CD8-positive, alpha-beta memory T cell (primary cell): ENCODE measurements around the gene USP6. TPM values are rescaled to one million over a fixed set of nuclear protein-coding genes. Genes with fewer than 3 reads are reported as not detected.
A peak's percentile ranks its signal among the peaks of the same experiment; 100 is the strongest.
"Not testable (repeated sequence)": the region's sequence is repeated elsewhere in the genome, so short reads cannot be mapped to it uniquely, and the experiment has no call there.

Experiments used
- CTCF ChIA-PET: fragments of 350-600 bp; sonication (Branson Sonifier 250); formaldehyde crosslinking; loops from one replicate; lab custom pipeline; 2021; ENCODE audit warnings: antibody characterized with exemption; lab: Charles Lee
- POLR2A ChIA-PET: fragments of 350-600 bp; sonication (Branson Sonifier 250); formaldehyde crosslinking; loops from one replicate; lab custom pipeline; 2021; ENCODE audit warnings: antibody characterized with exemption; lab: Charles Lee
- DNase-seq, 5 donors: peaks; one replicate each; pipeline versions ENCODE4 v3.0.0 to v3.0.0-alpha.2; 2020 to 2022; ENCODE audit warnings: mixed read lengths in 1 of 5
- H3K27ac ChIP-seq: one replicate; pipeline ENCODE4 v1.7.0; 2013; ENCODE audit warnings: low read depth, mild to moderate bottlenecking, low read length, moderate library complexity
- H3K27me3 ChIP-seq: 2 replicates; pipeline ENCODE4 v1.7.0; 2013; ENCODE audit warnings: low read length, mild to moderate bottlenecking; ENCODE audit not compliant: insufficient read depth, poor library complexity, severe bottlenecking
- H3K36me3 ChIP-seq: 2 replicates; pipeline ENCODE4 v1.7.0; 2013; ENCODE audit warnings: mild to moderate bottlenecking, low read length, moderate library complexity; ENCODE audit not compliant: insufficient read depth
- H3K4me1 ChIP-seq: 2 replicates; pipeline ENCODE4 v1.7.0; 2013; ENCODE audit warnings: mild to moderate bottlenecking, low read length, moderate library complexity; ENCODE audit not compliant: insufficient read depth
- H3K4me3 ChIP-seq: 2 replicates; pipeline ENCODE4 v1.7.0; 2013; ENCODE audit warnings: mild to moderate bottlenecking, low read length
- H3K9me3 ChIP-seq: 2 replicates; pipeline ENCODE4 v1.7.0; 2013; ENCODE audit warnings: mild to moderate bottlenecking, low read length
- H3K27ac Mint-ChIP-seq, 8 donors: one replicate each; pipeline ENCODE4 v1.8.0; 2020 to 2021; ENCODE audit warnings: mixed read lengths in 8 of 8, mild to moderate bottlenecking in 6 of 8, inconsistent platforms in 3 of 8, moderate library complexity in 3 of 8
- H3K27me3 Mint-ChIP-seq, 2 donors: one replicate each; pipeline ENCODE4 v1.8.0; 2020 to 2021; ENCODE audit warnings: mixed read lengths in 2 of 2, mild to moderate bottlenecking in 1 of 2, moderate library complexity in 1 of 2
- H3K36me3 Mint-ChIP-seq, 3 donors: one replicate each; pipeline ENCODE4 v1.8.0; 2020 to 2021; ENCODE audit warnings: mixed read lengths in 3 of 3, inconsistent platforms in 1 of 3, mild to moderate bottlenecking in 1 of 3
- H3K4me1 Mint-ChIP-seq, 3 donors: one replicate each; pipeline ENCODE4 v1.8.0; 2020 to 2021; ENCODE audit warnings: mixed read lengths in 3 of 3, inconsistent platforms in 1 of 3, mild to moderate bottlenecking in 1 of 3
- H3K4me3 Mint-ChIP-seq, 7 donors: one replicate each; pipeline ENCODE4 v1.8.0; 2020 to 2021; ENCODE audit warnings: mixed read lengths in 7 of 7, mild to moderate bottlenecking in 6 of 7, moderate library complexity in 4 of 7, inconsistent platforms in 2 of 7
- H3K9me3 Mint-ChIP-seq, 5 donors: one replicate each; pipeline ENCODE4 v1.8.0; 2020 to 2022; ENCODE audit warnings: mixed read lengths in 5 of 5, mild to moderate bottlenecking in 3 of 5, moderate library complexity in 2 of 5, inconsistent platforms in 1 of 5
- polyA plus RNA-seq: library from polyadenylated mRNA; unstranded; fragments of 300-500 nt; fragmentation: Illumina TruSeq; gene quantifications from one replicate; pipeline ENCODE4 v1.2.3, GENCODE V29; 2021
- total RNA-seq, 2 experiments: library from RNA; stranded (reverse); gene quantifications; one replicate each; pipeline ENCODE4 v1.2.3, GENCODE V29; 2021

Gene USP6
- total and polyA plus RNA-seq, 3 experiments from 2014 or later: 0.05 to 0.09 TPM; not detected in 1

GRCh38 chr17:5142877-5143276 is 27.0 kb downstream of the USP6 start:
- H3K27ac ChIP-seq, POLR2A ChIA-PET, H3K4me1 Mint-ChIP-seq, CTCF ChIA-PET, H3K36me3 Mint-ChIP-seq, H3K36me3 ChIP-seq, H3K27ac Mint-ChIP-seq, H3K4me3 Mint-ChIP-seq, H3K4me3 ChIP-seq, H3K4me1 ChIP-seq, H3K9me3 Mint-ChIP-seq, H3K9me3 ChIP-seq, DNase-seq, H3K27me3 ChIP-seq: not testable (repeated sequence)
- peaks cover 8 to 17% of the 10 kb centered on the region in 2 donors for H3K27me3 Mint-ChIP-seq

- CTCF ChIA-PET, H3K27ac ChIP-seq, DNase-seq, H3K4me1 ChIP-seq, H3K27ac Mint-ChIP-seq, H3K36me3 Mint-ChIP-seq, H3K9me3 ChIP-seq, H3K4me3 ChIP-seq, H3K4me1 Mint-ChIP-seq, POLR2A ChIA-PET, H3K27me3 ChIP-seq, H3K36me3 ChIP-seq, H3K9me3 Mint-ChIP-seq, H3K4me3 Mint-ChIP-seq: not testable (repeated sequence)
- peaks cover 8 to 33% of the 10 kb centered on the region in 2 donors for H3K27me3 Mint-ChIP-seq
Observed at GRCh38 chr17:5146122-5146521, 30.3 kb downstream of the USP6 start.

GRCh38 chr17:5160702-5161101 is 44.9 kb downstream of the USP6 start:
- H3K9me3 Mint-ChIP-seq, H3K36me3 ChIP-seq, POLR2A ChIA-PET, H3K4me3 Mint-ChIP-seq, H3K4me3 ChIP-seq, H3K27ac Mint-ChIP-seq, CTCF ChIA-PET, DNase-seq, H3K27me3 ChIP-seq, H3K36me3 Mint-ChIP-seq, H3K4me1 Mint-ChIP-seq, H3K4me1 ChIP-seq, H3K9me3 ChIP-seq, H3K27ac ChIP-seq: not testable (repeated sequence)
- H3K27me3 Mint-ChIP-seq: peaks cover 5 to 43% of the 10 kb centered on the region in 2 donors

GRCh38 chr17:5161793-5162192 is 46.0 kb downstream of the USP6 start:
- H3K27me3 ChIP-seq, H3K9me3 Mint-ChIP-seq, H3K36me3 Mint-ChIP-seq, H3K4me1 ChIP-seq, POLR2A ChIA-PET, DNase-seq, H3K36me3 ChIP-seq, H3K4me3 ChIP-seq, H3K4me3 Mint-ChIP-seq, H3K27ac Mint-ChIP-seq, H3K27ac ChIP-seq, H3K9me3 ChIP-seq, H3K4me1 Mint-ChIP-seq: not testable (repeated sequence)
- peaks cover 5 to 42% of the 10 kb centered on the region in 2 donors for H3K27me3 Mint-ChIP-seq
- CTCF ChIA-PET: interaction anchor here (0.6 kb wide), 1 partner anchor 741 kb away, joined by 3 read pairs; no protein-coding TSS in a partner anchor

GRCh38 chr17:5164436-5164835 is 48.6 kb downstream of the USP6 start:
- ChIA-PET CTCF (no interaction called here), POLR2A (no interaction called here)
- no peaks in the 10 kb centered on the region for H3K4me1 ChIP-seq
- H3K9me3 ChIP-seq: no peaks in the 10 kb centered on the region
- H3K9me3 Mint-ChIP-seq: no peaks in the 10 kb centered on the region
- no peak for DNase-seq
- no peaks in the 10 kb centered on the region for H3K4me1 Mint-ChIP-seq
- H3K36me3 ChIP-seq: no peaks in the 10 kb centered on the region
- H3K4me3 Mint-ChIP-seq: no peak overlapping the region
- H3K27ac Mint-ChIP-seq: no peak overlapping the region
- H3K36me3 Mint-ChIP-seq: no peaks in the 10 kb centered on the region
- H3K27ac ChIP-seq: no peak overlapping the region
- H3K27me3 Mint-ChIP-seq: peaks cover 4 to 30% of the 10 kb centered on the region in 2 donors
- no peak overlapping the region for H3K4me3 ChIP-seq
- no peaks in the 10 kb centered on the region for H3K27me3 ChIP-seq

- H3K27me3 ChIP-seq, H3K9me3 ChIP-seq, CTCF ChIA-PET, H3K9me3 Mint-ChIP-seq, H3K4me1 ChIP-seq, H3K4me3 ChIP-seq, H3K27ac Mint-ChIP-seq, DNase-seq, H3K4me1 Mint-ChIP-seq, H3K27ac ChIP-seq, H3K4me3 Mint-ChIP-seq, H3K36me3 Mint-ChIP-seq, H3K36me3 ChIP-seq: not testable (repeated sequence)
- POLR2A ChIA-PET: interaction anchor here (0.6 kb wide), 1 partner anchor 100 kb away, joined by 3 read pairs; no protein-coding TSS in a partner anchor
- H3K27me3 Mint-ChIP-seq: peaks cover 4 to 30% of the 10 kb centered on the region in 2 donors
Observed at GRCh38 chr17:5165791-5166564, 50.1 kb downstream of the USP6 start.

GRCh38 chr17:5175027-5175426 is 59.2 kb downstream of the USP6 start:
- POLR2A ChIA-PET, DNase-seq, H3K27me3 Mint-ChIP-seq, CTCF ChIA-PET, H3K36me3 ChIP-seq, H3K4me1 ChIP-seq, H3K27ac ChIP-seq, H3K4me3 Mint-ChIP-seq, H3K4me3 ChIP-seq, H3K27me3 ChIP-seq, H3K4me1 Mint-ChIP-seq: not testable (repeated sequence)
- peaks cover 18% of the 10 kb centered on the region for H3K9me3 ChIP-seq
- Mint-ChIP-seq H3K27ac (peak overlapping the region in 1 of 8 donors; percentile 65), H3K36me3 (peaks cover 4 to 35% (median 24%) of the 10 kb centered on the region in 3 donors), H3K9me3 (peaks cover 10 to 66% (median 65%) of the 10 kb centered on the region in 5 donors)

GRCh38 chr17:5179003-5179402 is 63.2 kb downstream of the USP6 start:
- H3K36me3 Mint-ChIP-seq: peaks cover 6 to 60% (median 47%) of the 10 kb centered on the region in 3 donors
- POLR2A ChIA-PET: no interaction called here
- H3K9me3 Mint-ChIP-seq: peaks cover 37 to 88% (median 85%) of the 10 kb centered on the region in 5 donors
- Histone ChIP-seq H3K27ac (no peak overlapping the region), H3K9me3 (peaks cover 56% of the 10 kb centered on the region), H3K4me3 (no peak overlapping the region), H3K36me3 (no peaks in the 10 kb centered on the region), H3K27me3 (no peaks in the 10 kb centered on the region), H3K4me1 (no peaks in the 10 kb centered on the region)
- no peaks in the 10 kb centered on the region for H3K27me3 Mint-ChIP-seq
- CTCF ChIA-PET: no interaction called here
- DNase-seq: no peak
- no peak overlapping the region for H3K4me3 Mint-ChIP-seq
- H3K4me1 Mint-ChIP-seq: peaks cover 0 to 3% (median 2%) of the 10 kb centered on the region in 3 donors
- no peak overlapping the region for H3K27ac Mint-ChIP-seq
